ENCODE data around the gene NSUN6. TPM values are rescaled to one million over a fixed set of nuclear protein-coding genes. Genes with fewer than 3 reads are reported as not detected.
A peak's percentile ranks its signal among the peaks of the same experiment; 100 is the strongest.

NSUN6 gene
- total RNA-seq, 4 donors from 2014 or later: 5.0 to 10.4 (median 5.7) TPM

- TF ChIP-seq CTCF (IDR thresholded peaks at IDR 0.05) (no peak), POLR2AphosphoS5 (IDR thresholded peaks at IDR 0.05) (no peak), EP300 (IDR thresholded peaks at IDR 0.05) (no peak), POLR2A (IDR thresholded peaks at IDR 0.05; ENCODE audit: low read depth) (no peak)
- H3K9me3 ChIP-seq: no peaks in the 10 kb centered on the region
- peaks cover 0 to 29% (median 9%) of the 10 kb centered on the region in 4 donors for H3K36me3 ChIP-seq
- intact Hi-C loops (cut with DNase I): no loop called here
- no peak for DNase-seq (ENCODE audit: extremely low spot score)
- no peak overlapping the region for H3K27ac ChIP-seq (replicated peaks in 1 of 4)
- H3K4me1 ChIP-seq: peaks cover 24 to 65% (median 60%) of the 10 kb centered on the region in 4 donors
- no peak overlapping the region for H3K4me3 ChIP-seq
- WGBS: 91% methylated on average over 2 of the region's 2 CpGs
- H3K27me3 ChIP-seq: no peaks in the 10 kb centered on the region
Observed at GRCh38 chr10:18664841-18665478, 13.6 kb upstream of the NSUN6 start.

GRCh38 chr10:18660816-18661431 is 9.5 kb upstream of the NSUN6 start:
- Histone ChIP-seq H3K9me3 (no peaks in the 10 kb centered on the region), H3K36me3 (no peaks in the 10 kb centered on the region), H3K4me3 (peak overlapping the region; percentile 89 to 92 (median 90)), H3K27me3 (no peaks in the 10 kb centered on the region), H3K4me1 (peaks cover 36 to 56% (median 52%) of the 10 kb centered on the region in 4 donors), H3K27ac (replicated peaks in 1 of 4) (peak overlapping the region; percentile 96 to 98 (median 98))
- 84% methylated on average over 19 of the region's 19 CpGs for WGBS
- no peak for DNase-seq (ENCODE audit: extremely low spot score)
- TF ChIP-seq CTCF (IDR thresholded peaks at IDR 0.05): no peak
- no peak for TF ChIP-seq POLR2A (IDR thresholded peaks at IDR 0.05; ENCODE audit: low read depth)
- TF ChIP-seq POLR2AphosphoS5 (IDR thresholded peaks at IDR 0.05): no peak
- no peak for TF ChIP-seq EP300 (IDR thresholded peaks at IDR 0.05)
- intact Hi-C loops (cut with DNase I): no loop called here

- no peaks in the 10 kb centered on the region for H3K27me3 ChIP-seq
- H3K27ac ChIP-seq (replicated peaks in 1 of 4): peak overlapping the region; percentile 96 to 98 (median 98)
- DNase-seq (ENCODE audit: extremely low spot score): no peak
- no peaks in the 10 kb centered on the region for H3K9me3 ChIP-seq
- peak overlapping the region; percentile 89 to 92 (median 90) for H3K4me3 ChIP-seq
- H3K36me3 ChIP-seq: no peaks in the 10 kb centered on the region
- TF ChIP-seq EP300 (IDR thresholded peaks at IDR 0.05) (no peak), POLR2AphosphoS5 (IDR thresholded peaks at IDR 0.05) (no peak), CTCF (IDR thresholded peaks at IDR 0.05) (no peak), POLR2A (IDR thresholded peaks at IDR 0.05; ENCODE audit: low read depth) (no peak)
- intact Hi-C loops (cut with DNase I): no loop called here
- H3K4me1 ChIP-seq: peaks cover 33 to 46% (median 43%) of the 10 kb centered on the region in 4 donors
- under 1% methylated on average over 23 of the region's 23 CpGs for WGBS
Observed at GRCh38 chr10:18659819-18660535, 8.6 kb upstream of the NSUN6 start.

GRCh38 chr10:18659125-18659818 is 7.9 kb upstream of the NSUN6 start, which contains the start of gene ARL5B:
ARL5B (plus strand) TSS chr10:18659431; CDS start chr10:18659638, 207 bp downstream.
- peak within 1 kb of the TSS; percentile 89 to 92 (median 90) for H3K4me3 ChIP-seq
- TF ChIP-seq POLR2AphosphoS5 (IDR thresholded peaks at IDR 0.05) (peak; percentile 96 to 98), EP300 (IDR thresholded peaks at IDR 0.05) (peak; percentile 92), POLR2A (IDR thresholded peaks at IDR 0.05; ENCODE audit: low read depth) (peak; percentile 46), CTCF (IDR thresholded peaks at IDR 0.05) (no peak)
- H3K9me3 ChIP-seq: no peaks in the 10 kb centered on the region
- DNase-seq (ENCODE audit: extremely low spot score): peak; percentile 99
- H3K27me3 ChIP-seq: no peaks in the 10 kb centered on the region
- no peaks in the 10 kb centered on the region for H3K36me3 ChIP-seq
- WGBS: 0% methylated on average over 18 of the region's 72 CpGs
- H3K27ac ChIP-seq (replicated peaks in 1 of 4): peak within 1 kb of the TSS; percentile 96 to 98 (median 98)
- intact Hi-C loops (cut with DNase I): no loop called here
- H3K4me1 ChIP-seq: peaks cover 30 to 45% (median 38%) of the 10 kb centered on the region in 4 donors
